Activated T-helper 1 cell treated with Interleukin-2 at 50 U/mL for 16 hours (primary cell): ENCODE measurements around the gene COL8A1.
"Not testable (repeated sequence)": the region's sequence is repeated elsewhere in the genome, so short reads cannot be mapped to it uniquely, and the experiment has no call there.

Experiments
- DNase-seq: peaks from one replicate; pipeline ENCODE4 v3.0.0-alpha.2; 2020; ENCODE audit warnings: low read depth

COL8A1 gene

GRCh38 chr3:99638167-99638948, at the start of gene COL8A1:
Gene COL8A1, plus strand, starts transcription at chr3:99638594. Its CDS starts 152,089 bp downstream, at chr3:99790683.
- DNase-seq, result no peak

DNA sequence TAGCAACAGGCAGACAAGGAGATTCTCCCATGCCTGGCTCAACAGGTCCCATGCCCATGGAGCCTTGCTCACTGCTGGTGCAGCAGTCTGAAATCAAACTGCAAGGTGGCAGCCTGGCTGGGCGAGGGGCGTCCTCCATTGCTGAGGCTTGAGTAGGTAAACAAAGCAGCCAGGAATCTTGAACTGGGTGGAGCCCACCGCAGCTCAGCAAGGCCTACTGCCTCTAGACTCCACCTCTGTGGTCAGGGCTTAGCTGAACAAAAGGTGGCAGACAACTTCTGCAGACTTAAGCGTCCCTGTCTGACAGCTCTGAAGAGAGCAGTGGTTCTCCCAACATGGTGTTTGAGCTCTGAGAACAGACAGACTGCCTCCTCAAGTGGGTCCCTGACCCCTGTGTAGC, 49.2 kb upstream of the COL8A1 start:
- DNase-seq, result not testable (repeated sequence)

- DNase-seq, result no peak
These were observed 38.5 kb upstream of the COL8A1 start for GRCh38 chr3:99599894-99600293.

- DNase-seq, result no peak
These were observed 36.9 kb upstream of the COL8A1 start for GRCh38 chr3:99601515-99601914.

GRCh38 chr3:99602183-99602582, 36.2 kb upstream of the COL8A1 start:
- no peak for DNase-seq

GRCh38 chr3:99607151-99607550, 31.2 kb upstream of the COL8A1 start:
- no peak for DNase-seq

DNA sequence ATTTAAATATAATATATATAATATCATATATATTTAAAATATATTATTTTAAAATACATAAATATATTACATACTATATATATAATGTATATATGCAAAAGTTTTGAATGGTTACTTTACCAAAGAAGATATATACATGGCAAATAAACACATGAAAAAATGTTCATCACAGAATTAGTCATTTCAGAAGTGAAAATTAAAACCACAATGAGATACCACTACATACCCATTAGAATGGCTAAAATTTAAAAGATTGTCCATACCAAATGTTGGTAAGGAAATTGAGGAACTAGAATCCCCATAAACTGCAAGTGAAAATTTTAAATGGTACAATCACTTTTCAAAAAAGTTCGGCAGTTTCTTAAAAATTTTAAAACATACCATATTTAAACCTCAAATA, 23.6 kb upstream of the COL8A1 start:
- DNase-seq, result no peak

DNA sequence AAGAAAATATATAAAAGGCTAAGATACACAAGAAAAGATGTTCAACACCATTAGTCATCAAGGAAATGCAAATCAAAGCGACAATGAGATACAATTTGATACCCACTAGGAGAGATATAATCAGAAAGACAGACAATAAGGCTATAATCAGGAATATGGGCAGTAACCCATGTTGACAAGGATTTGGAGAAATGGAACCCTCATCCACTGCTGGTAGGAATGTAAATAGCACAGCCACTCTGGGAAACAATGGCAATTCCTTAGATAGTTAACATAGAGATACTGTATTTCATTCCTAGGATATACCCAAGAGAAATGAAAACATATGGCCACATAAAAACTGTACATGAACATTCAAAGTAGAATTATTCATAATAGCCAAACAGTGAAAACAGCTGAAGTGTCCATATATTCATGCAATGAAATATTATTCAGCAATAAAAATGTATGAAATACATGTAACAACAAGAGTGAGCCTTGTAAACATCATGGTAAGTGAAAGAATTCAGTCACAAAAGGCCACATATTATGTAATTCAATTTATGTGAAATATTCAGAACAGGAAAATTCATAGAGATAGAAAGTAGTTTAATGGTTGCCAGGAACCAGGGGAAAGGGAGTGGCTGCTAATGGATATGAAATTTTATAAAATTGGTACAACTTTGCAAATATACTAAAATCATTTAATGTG, 18.2 kb upstream of the COL8A1 start:
- no peak for DNase-seq

DNA sequence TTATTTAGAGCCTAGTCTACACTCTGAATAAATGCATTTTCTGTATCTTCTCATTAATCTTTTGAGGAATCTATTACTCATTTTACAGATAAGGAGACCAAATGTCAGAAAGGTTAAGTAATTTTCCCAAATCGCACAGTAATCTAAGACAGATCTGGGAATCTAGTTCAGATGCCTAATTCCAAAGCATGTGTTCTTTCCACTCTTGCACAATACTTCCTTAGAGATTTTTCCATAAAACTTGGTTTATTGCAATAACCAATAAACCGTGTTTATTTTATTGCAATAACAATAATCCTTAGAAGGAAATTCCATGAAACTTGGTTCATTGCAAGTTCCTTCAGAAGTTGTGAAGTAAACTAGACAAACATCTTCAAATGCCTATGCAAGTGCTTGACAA, 17.4 kb upstream of the COL8A1 start:
- no peak for DNase-seq

DNA sequence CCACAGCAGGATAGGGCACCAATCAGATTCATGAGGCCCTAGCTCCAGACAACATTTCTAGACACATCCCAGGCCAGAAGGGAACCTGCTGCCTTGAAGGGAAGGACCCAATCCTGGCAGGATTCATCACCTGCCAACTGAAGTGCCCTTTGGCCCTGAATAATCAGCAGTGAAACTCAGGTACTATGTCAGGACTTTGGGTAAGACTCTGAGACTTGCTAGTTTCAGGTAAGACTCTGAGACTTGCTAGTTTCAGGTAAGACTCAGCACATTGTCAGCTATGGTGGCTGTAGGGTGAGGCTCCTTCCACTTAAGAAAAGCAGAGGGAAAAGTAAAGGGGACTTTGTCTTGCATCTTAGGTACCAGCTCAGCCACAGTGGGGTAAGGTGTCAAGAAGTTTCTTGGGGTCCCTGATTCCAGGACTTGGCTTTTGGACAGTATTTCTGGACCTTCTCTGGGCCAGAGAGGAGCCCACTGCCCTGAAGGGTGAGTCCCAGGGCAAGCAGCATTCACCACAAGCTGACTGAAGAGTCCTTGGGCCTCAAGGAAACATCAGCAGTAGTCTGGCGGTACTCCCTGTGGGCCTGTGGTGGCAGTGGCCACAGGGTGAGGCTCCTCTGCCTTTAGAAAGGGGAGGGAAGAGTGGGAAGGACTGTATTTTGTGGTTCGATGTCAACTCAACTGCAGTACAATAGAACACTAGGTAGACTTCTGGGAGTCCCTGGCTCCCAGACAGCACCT, 13.7 kb upstream of the COL8A1 start:
- DNase-seq, result no peak

- no peak for DNase-seq
These were observed 13.2 kb upstream of the COL8A1 start for GRCh38 chr3:99625237-99625622.

DNA sequence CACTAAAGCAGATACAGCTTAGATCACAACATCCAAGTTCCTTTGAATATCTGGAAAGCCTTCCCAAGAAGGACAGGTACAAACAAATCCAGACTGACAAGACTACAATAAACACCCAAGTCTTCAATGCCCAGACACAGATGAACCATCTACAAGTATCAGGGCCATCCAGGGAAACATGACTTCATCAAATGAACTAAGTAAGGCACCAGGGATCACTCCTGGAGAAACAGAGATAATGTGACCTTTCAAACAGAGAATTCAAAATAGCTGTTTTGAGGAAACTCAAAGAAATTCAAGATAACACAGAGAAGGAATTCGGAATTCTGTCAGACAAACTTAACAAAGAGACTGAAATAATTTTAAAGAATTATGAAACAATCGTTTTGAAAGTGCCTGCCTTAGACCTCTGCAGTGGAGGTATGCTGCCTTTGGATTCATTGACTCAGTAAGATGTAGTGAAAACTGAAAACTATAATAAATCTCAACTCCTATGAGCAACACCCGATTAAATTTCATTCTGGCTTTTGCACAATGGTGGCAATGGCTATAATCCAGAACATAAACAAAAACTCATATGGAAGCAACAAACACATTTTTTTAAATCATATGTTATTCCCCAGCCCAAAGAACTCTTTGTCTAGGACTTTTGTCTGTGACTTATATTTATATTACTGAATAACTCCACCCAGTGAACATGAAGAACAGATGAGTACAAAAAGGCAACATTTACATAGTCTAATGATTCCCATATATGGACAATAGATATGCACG, 12.6 kb upstream of the COL8A1 start:
- no peak for DNase-seq

DNA sequence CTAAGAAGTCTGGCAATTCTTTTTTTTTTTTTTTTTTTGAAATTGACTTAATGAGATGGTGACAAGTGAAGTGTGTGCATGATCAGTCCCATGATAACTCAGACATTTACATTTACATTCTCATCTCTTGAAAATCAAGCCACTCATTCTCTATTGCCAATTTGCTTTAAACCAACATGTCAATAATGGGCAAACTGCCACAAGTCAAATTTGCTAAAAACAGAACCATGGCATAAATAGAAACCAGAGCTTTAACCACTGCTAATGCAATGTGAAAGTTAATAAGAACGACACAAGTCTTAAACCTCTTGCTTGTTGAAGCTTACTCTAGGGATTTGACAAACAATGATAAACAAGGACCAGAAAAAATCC, 12.0 kb upstream of the COL8A1 start:
- DNase-seq, result no peak

GRCh38 chr3:99627062-99627826, 11.2 kb upstream of the COL8A1 start:
- no peak for DNase-seq

GRCh38 chr3:99630815-99631214, 7.6 kb upstream of the COL8A1 start:
- DNase-seq, result no peak

GRCh38 chr3:99633887-99634558, 4.4 kb upstream of the COL8A1 start:
- DNase-seq, result no peak

DNA sequence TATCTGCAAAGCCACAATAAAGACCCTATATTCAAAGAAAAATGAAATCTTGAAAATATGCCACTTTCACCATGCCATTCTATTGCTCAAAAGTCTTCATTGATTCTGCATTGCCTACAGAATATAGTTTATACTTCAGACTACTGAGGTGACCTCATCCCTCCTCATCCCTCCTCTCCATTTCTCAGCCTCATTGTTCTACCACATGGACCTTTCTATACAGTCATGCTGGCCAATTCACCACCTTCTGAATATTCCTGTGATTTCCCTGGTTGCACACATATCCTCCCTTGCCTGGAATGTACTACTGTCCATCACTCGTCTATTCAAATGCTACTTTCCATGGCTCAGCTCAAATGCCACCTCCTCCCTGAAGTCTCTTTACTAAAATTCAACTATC, 3.5 kb upstream of the COL8A1 start:
- DNase-seq, result no peak

GRCh38 chr3:99635348-99635747, 3.0 kb upstream of the COL8A1 start:
- no peak for DNase-seq

DNA sequence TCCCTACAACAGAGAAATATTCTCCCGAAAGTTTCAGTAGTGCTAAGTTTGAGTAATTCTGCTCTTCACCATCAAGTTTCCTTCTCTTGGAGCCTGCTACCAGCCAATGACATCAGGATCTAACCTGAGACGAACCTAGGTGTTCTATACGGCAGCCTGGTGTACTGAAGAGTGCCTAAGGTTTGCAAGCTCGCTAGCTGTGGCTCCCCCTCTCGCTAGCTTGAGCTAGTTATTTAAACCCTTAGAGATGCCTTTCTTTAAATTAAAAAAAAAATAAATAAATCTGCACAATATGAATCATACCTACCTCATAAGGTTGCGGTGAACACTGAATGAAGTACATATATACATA, 1.4 kb upstream of the COL8A1 start:
- no peak for DNase-seq

DNA sequence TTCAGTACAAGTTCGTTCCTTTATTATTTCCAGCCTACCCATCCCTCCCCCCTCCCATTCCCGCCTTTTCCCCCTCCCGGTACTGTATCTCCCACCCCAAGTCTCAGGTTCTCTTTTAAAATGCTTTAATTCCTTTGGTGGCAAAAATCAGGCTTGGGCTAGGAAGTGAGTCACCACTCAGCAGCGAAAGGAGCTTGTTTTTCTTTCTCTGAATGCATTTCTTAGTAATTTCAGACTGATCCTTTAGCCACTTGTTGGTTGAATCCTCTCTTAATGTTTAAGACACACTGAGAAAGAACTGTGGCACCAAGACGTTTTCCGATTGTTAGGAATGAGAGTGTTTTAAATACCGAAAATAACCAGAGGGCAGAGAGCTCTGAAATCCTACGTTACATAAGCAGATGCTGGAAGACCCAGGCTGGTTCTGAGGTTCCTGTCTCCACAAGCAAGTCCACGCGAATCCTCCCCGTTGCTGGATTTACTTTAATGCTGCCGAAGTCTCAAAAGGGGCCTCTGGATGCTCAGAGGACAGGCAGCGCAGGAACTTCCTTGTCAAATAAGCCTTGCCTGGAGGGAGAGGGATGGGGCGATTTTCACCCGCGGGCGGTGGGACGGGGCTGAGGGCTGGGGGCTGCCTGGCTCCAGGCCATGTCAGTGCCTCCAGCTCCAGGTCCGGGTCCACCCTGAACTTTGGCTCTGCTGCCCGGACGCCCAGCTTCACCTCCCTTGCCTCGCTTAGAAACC, 854 bp upstream of the COL8A1 start:
- no peak for DNase-seq
